ENCODE data around the gene GDPD5.

DNA sequence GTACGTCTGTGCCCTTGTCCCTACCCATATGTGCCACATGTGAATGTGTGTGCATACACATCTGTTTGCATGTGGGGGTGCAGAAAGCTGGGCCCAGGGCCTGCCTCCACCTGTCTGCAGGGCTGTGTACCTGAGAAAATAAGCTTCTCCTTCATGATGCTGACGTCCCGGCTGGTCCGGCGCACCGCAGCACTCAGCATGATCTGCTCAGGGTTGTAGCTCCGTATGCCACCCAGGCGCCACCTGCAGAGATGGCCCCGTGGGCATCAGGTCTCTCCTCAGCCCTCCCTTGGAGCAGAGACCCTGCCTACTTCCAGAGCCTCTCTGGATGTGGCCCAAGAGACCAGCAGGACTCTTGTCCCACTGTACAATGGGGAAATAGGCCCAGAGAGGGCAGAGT, 88.9 kb downstream of the GDPD5 start:
- TF ChIP-seq, protein P1, sequence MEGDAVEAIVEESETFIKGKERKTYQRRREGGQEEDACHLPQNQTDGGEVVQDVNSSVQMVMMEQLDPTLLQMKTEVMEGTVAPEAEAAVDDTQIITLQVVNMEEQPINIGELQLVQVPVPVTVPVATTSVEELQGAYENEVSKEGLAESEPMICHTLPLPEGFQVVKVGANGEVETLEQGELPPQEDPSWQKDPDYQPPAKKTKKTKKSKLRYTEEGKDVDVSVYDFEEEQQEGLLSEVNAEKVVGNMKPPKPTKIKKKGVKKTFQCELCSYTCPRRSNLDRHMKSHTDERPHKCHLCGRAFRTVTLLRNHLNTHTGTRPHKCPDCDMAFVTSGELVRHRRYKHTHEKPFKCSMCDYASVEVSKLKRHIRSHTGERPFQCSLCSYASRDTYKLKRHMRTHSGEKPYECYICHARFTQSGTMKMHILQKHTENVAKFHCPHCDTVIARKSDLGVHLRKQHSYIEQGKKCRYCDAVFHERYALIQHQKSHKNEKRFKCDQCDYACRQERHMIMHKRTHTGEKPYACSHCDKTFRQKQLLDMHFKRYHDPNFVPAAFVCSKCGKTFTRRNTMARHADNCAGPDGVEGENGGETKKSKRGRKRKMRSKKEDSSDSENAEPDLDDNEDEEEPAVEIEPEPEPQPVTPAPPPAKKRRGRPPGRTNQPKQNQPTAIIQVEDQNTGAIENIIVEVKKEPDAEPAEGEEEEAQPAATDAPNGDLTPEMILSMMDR (IDR thresholded peaks at IDR 0.05; ENCODE audit: low read length) = no peak
- TF ChIP-seq EZH2 (IDR thresholded peaks at IDR 0.05; ENCODE audit: borderline replicate concordance, low read length) = no peak
